ENCODE data around the gene RTF1.

The RTF1 gene

DNA sequence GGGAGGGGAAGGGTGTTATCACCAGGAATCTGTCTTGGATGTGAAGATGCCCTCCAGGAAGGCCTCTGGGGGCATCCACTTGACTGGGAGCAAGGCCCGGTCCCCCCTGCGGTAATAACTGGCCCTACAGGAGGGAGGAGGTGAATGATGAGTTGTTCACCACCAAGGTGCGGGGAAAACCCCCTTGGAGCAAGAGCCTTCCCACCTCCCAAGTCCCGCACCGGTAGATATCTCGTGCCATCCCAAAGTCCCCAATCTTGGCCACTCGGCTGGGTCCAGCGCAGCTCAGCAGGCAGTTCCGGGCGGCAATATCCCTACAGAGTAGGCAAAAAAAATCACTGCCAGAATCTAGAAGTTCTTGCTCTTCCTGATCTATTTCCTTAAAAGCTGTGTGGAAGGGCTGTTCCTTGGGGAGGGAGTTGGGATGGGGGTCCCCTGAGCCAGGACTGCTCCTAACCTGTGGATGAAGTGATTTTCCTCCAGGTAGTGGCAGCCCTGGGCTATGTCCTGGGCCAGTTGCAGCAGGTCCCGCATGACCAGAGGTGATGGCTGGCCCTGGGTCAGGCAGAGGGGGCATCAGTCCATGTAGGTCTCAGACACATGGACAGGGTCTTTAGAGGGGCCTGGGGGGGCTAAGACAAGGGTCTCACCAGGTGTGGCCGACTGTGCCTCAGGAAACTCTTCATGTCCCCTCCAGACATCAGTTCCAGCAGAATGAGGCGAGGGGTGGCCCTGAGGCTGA, 88.0 kb downstream of the RTF1 start:
- H3K4me3 ChIP-seq (ENCODE audit: low read depth, low read length) = no peak overlapping the region
- TF ChIP-seq, protein P1, sequence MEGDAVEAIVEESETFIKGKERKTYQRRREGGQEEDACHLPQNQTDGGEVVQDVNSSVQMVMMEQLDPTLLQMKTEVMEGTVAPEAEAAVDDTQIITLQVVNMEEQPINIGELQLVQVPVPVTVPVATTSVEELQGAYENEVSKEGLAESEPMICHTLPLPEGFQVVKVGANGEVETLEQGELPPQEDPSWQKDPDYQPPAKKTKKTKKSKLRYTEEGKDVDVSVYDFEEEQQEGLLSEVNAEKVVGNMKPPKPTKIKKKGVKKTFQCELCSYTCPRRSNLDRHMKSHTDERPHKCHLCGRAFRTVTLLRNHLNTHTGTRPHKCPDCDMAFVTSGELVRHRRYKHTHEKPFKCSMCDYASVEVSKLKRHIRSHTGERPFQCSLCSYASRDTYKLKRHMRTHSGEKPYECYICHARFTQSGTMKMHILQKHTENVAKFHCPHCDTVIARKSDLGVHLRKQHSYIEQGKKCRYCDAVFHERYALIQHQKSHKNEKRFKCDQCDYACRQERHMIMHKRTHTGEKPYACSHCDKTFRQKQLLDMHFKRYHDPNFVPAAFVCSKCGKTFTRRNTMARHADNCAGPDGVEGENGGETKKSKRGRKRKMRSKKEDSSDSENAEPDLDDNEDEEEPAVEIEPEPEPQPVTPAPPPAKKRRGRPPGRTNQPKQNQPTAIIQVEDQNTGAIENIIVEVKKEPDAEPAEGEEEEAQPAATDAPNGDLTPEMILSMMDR (IDR thresholded peaks at IDR 0.05; ENCODE audit: insufficient read depth, low read depth, low read length, missing control alignments) = no peak
- no peak for DNase-seq (ENCODE audit: low read depth)

DNA sequence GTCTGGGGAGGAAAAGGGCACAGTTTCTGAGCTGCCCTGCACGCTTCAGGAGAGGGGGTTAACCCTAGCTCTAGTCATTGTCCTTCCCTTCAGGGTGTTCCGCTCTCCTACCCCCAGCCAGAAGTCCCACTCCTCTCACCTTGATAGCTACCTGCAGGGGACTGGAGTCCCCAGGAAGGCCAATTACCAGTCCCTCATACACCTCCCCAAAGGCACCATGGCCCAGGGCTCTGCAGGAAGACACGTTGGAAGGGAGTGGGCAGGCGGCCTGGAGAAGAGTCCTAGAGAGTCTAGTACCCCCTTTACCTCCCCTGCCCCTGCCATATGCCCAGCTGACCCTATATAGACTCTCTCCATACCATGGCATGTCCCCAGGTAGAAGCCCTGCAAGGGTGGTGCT, 88.9 kb downstream of the RTF1 start:
- TF ChIP-seq, protein P1 (IDR thresholded peaks at IDR 0.05; ENCODE audit: insufficient read depth, low read depth, low read length, missing control alignments) = no peak
- DNase-seq (ENCODE audit: low read depth) = no peak
- no peak overlapping the region for H3K4me3 ChIP-seq (ENCODE audit: low read depth, low read length)

DNA sequence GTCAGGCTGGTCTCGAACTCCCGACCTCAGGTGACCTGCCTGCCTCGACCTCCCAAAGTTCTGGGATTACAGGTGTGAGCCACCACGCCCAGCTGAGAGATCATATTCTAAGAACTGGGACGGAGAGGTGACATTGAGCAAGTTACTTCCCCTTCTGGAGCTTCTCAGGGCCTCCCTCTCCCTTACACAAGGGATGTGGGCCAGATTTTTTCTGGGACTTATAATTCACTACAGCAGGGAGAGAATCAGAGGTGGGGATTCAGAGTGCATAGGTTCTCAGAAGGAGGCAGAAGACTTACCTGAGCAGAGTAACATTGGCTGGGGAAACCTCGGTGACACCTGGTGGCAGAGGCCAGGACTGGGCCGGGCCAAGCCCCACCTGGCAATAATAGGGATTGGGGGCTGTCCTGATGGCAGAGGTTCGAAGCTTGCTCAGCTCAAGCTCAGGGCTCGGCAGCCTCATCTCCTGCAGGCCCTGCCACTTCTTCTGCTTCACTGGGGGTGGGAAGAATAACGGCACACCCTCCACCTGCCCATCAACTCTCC, 90.0 kb downstream of the RTF1 start:
- H3K4me3 ChIP-seq (ENCODE audit: low read depth, low read length) = no peak overlapping the region
- TF ChIP-seq, protein P1 (IDR thresholded peaks at IDR 0.05; ENCODE audit: insufficient read depth, low read depth, low read length, missing control alignments) = no peak
- no peak for DNase-seq (ENCODE audit: low read depth)

DNA sequence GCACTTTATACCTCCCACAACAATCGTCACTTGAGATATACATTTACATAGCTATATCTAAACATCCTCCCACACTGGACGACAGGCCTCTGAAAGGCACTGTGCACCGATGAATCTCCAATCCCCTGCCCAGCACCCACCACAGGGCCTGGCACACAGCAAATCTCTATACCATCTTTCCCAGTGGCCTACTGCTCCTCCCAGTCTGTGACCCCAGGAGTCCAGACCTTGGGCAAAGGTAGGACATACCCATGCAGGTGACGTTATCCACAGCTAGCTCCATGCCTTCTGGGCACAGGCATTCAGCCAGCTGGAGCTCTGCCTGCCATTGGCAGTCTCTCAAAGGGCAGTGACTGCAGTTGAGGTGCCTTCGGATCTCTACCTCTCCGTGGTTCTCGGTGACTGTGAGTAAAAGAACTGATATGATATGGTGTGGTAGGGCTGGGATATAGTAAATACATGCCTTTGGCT, 91.0 kb downstream of the RTF1 start:
- no peak for DNase-seq (ENCODE audit: low read depth)
- TF ChIP-seq, protein P1 (IDR thresholded peaks at IDR 0.05; ENCODE audit: insufficient read depth, low read depth, low read length, missing control alignments) = no peak
- H3K4me3 ChIP-seq (ENCODE audit: low read depth, low read length) = no peak overlapping the region

DNA sequence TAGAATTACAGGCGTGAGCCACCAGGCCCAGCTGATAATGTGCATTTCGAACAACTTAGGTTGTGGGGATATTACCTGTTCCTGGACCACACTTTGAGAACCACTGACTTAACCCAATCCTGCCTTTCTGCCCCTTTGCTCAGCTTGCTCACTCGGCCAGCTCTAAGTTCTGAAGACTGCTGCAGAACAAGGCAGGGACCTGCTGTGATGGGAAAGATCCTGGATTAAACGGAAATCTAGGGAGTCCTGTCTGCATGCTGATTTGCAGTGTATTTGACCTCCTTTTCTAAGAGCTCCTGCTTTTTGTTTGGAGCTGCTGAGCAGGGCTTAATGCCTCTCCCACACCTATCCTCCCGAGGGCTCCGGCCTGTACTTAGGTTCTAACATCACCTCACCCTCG, 93.8 kb downstream of the RTF1 start:
- H3K4me3 ChIP-seq (ENCODE audit: low read depth, low read length) = no peak overlapping the region
- DNase-seq (ENCODE audit: low read depth) = no peak
- TF ChIP-seq, protein P1 (IDR thresholded peaks at IDR 0.05; ENCODE audit: insufficient read depth, low read depth, low read length, missing control alignments) = no peak

DNA sequence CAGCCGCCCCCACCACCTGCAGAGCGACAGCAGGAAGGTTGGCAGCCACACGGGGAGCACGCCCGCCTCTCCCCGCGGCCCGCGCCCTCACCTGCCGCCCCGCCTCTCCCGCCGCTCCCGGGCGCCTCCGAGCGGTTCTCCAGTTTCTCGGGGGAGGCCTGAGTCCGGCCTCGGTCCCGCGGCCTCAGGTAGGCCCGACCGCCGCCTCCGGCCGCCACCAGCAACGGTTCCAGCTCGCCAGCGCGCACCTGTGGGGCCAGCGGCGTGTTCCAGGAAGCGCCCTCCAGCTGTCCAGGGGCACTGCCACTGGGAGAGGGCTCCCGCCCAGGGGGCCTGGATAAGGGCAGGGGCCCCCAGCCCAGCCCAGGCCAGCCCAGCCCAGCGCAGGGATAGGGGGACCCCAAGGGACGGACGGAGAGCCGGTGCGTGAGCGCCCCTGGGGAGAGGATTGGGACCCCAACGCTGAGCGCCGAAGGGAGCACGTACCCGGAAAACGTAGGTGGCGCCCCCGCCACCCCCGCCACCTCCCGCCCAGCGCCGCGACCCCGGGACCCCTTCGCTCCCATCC, 94.5 kb downstream of the RTF1 start:
- H3K4me3 ChIP-seq (ENCODE audit: low read depth, low read length) = no peak overlapping the region; the same call in 1 of the 2 replicates
- TF ChIP-seq, protein P1 (IDR thresholded peaks at IDR 0.05; ENCODE audit: insufficient read depth, low read depth, low read length, missing control alignments) = no peak
- no peak for DNase-seq (ENCODE audit: low read depth)

All from GM12865 (cell line).